ENCODE data around the gene SFMBT2.

SFMBT2 gene

DNA sequence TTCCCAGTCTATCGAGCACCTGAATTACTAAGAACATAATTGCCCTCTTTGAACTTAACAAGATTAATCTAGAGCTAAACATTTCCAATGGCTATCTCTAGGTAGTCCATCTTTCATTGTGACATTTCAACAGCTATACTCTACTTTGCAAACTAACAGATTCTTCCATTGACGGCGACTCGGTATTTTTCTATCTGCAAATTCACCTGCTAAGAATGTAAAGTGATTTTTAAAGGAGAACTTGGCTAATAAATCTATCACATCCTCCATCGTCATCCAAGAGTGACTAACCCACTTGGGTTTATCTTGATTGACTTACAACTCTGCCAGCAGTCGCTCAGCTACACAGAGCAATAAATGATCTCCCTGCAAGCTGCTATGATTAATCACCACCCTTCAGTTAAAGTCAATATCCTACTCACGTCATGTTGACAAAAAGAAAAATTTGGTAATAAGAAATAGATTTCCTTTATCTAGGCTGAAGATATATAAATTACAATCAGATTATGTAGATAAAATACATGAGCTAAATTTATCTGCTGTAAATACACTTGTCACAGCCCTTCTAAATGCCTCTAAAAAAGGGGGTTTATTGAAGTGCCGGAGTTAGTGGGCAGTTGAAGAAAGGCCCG, 99.5 kb downstream of the SFMBT2 start:
- H3K4me1 ChIP-seq (ENCODE audit: control insufficient read depth, low read length), result peaks cover 18% of the 10 kb centered on the region
- peaks cover 13% of the 10 kb centered on the region for H3K79me2 ChIP-seq (ENCODE audit: control insufficient read depth, low read length)
- no peak overlapping the region for H3K27ac ChIP-seq (ENCODE audit: low read depth, low read length)
- no peaks in the 10 kb centered on the region for H3K27me3 ChIP-seq (ENCODE audit: control insufficient read depth, low read length)
- peaks cover 4% of the 10 kb centered on the region; the same call in 1 of the 2 replicates for H3K9me3 ChIP-seq (ENCODE audit: control insufficient read depth, insufficient read depth, low read length)
- no peaks in the 10 kb centered on the region for H3K9me2 ChIP-seq (replicated peaks; ENCODE audit: control insufficient read depth, low read length)
- H3K36me3 ChIP-seq (ENCODE audit: control insufficient read depth, low read length), result no peaks in the 10 kb centered on the region
- H3K4me3 ChIP-seq (ENCODE audit: low read length), result no peak overlapping the region
- H3F3A ChIP-seq (ENCODE audit: control insufficient read depth, insufficient read depth), result peaks cover 2% of the 10 kb centered on the region; the same call in 1 of the 2 replicates
- no peaks in the 10 kb centered on the region for H4K20me1 ChIP-seq (ENCODE audit: control insufficient read depth, insufficient read depth, low read depth, low read length)
- no peak overlapping the region for H3K4me2 ChIP-seq (ENCODE audit: low read length)
- no peak for TF ChIP-seq EZH2phosphoT487 (IDR thresholded peaks at IDR 0.05; ENCODE audit: borderline replicate concordance, low read length)
- TF ChIP-seq, protein P1, sequence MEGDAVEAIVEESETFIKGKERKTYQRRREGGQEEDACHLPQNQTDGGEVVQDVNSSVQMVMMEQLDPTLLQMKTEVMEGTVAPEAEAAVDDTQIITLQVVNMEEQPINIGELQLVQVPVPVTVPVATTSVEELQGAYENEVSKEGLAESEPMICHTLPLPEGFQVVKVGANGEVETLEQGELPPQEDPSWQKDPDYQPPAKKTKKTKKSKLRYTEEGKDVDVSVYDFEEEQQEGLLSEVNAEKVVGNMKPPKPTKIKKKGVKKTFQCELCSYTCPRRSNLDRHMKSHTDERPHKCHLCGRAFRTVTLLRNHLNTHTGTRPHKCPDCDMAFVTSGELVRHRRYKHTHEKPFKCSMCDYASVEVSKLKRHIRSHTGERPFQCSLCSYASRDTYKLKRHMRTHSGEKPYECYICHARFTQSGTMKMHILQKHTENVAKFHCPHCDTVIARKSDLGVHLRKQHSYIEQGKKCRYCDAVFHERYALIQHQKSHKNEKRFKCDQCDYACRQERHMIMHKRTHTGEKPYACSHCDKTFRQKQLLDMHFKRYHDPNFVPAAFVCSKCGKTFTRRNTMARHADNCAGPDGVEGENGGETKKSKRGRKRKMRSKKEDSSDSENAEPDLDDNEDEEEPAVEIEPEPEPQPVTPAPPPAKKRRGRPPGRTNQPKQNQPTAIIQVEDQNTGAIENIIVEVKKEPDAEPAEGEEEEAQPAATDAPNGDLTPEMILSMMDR (IDR thresholded peaks at IDR 0.05; ENCODE audit: low read depth, low read length, poor library complexity, severe bottlenecking), result no peak

DNA sequence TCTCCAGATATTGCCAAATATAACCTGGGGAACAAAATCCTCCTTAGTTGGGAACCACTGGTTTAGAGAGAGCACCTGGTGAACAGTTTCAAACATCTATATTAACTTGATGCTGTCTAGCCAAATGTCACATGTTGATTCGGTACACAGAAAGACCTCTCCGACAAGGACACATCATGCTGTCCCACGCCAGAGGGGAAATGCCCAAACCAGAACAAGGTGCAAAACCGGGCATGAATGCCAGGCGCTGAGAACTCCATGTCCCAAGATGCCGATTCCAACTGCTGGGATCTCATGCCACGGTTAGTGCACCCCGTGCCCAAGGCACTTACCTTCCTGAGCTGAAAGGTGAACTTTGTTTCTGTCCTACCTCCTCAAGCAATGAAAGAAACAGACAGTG, 100.8 kb downstream of the SFMBT2 start:
- Histone ChIP-seq H3K79me2 (ENCODE audit: control insufficient read depth, low read length) (peaks cover 22% of the 10 kb centered on the region), H3K27me3 (ENCODE audit: control insufficient read depth, low read length) (no peaks in the 10 kb centered on the region), H3K27ac (ENCODE audit: low read depth, low read length) (no peak overlapping the region), H3F3A (ENCODE audit: control insufficient read depth, insufficient read depth) (peaks cover 7% of the 10 kb centered on the region; the same call in 1 of the 2 replicates), H3K9me2 (replicated peaks; ENCODE audit: control insufficient read depth, low read length) (no peaks in the 10 kb centered on the region), H3K36me3 (ENCODE audit: control insufficient read depth, low read length) (peaks cover under 1% of the 10 kb centered on the region; the same call in 1 of the 2 replicates), H3K4me2 (ENCODE audit: low read length) (no peak overlapping the region), H3K9me3 (ENCODE audit: control insufficient read depth, insufficient read depth, low read length) (peaks cover 4% of the 10 kb centered on the region; the same call in 1 of the 2 replicates), H3K4me3 (ENCODE audit: low read length) (no peak overlapping the region), H3K4me1 (ENCODE audit: control insufficient read depth, low read length) (peaks cover 30% of the 10 kb centered on the region), H4K20me1 (ENCODE audit: control insufficient read depth, insufficient read depth, low read depth, low read length) (no peaks in the 10 kb centered on the region)
- TF ChIP-seq, protein P1 (IDR thresholded peaks at IDR 0.05; ENCODE audit: low read depth, low read length, poor library complexity, severe bottlenecking), result no peak
- no peak for TF ChIP-seq EZH2phosphoT487 (IDR thresholded peaks at IDR 0.05; ENCODE audit: borderline replicate concordance, low read length)

DNA sequence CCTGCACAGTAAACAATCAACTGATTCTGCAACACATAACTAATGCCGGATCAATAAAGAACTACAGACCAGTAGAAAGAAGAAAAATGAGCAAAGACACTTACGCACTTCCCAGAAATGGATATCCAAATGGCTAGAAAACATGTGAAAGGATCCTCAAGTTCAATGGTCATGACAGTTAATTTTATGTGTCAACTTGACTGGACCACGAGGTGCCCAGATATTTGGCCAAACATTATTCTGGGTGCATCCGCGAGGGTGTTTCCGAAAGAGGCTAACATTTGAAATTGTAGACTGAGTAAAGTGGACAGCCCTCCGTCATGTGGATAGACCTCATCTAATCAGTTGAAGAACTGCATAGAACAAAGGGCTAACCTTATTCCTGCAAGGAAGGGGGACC, 102.0 kb downstream of the SFMBT2 start:
- Histone ChIP-seq H3K9me2 (replicated peaks; ENCODE audit: control insufficient read depth, low read length) (no peaks in the 10 kb centered on the region), H4K20me1 (ENCODE audit: control insufficient read depth, insufficient read depth, low read depth, low read length) (no peaks in the 10 kb centered on the region), H3K79me2 (ENCODE audit: control insufficient read depth, low read length) (peaks cover 30% of the 10 kb centered on the region), H3F3A (ENCODE audit: control insufficient read depth, insufficient read depth) (peaks cover 7% of the 10 kb centered on the region; the same call in 1 of the 2 replicates), H3K4me2 (ENCODE audit: low read length) (no peak overlapping the region), H3K9me3 (ENCODE audit: control insufficient read depth, insufficient read depth, low read length) (peaks cover 4% of the 10 kb centered on the region; the same call in 1 of the 2 replicates), H3K4me1 (ENCODE audit: control insufficient read depth, low read length) (peaks cover 36% of the 10 kb centered on the region), H3K36me3 (ENCODE audit: control insufficient read depth, low read length) (peaks cover 3% of the 10 kb centered on the region; the same call in 1 of the 2 replicates), H3K27me3 (ENCODE audit: control insufficient read depth, low read length) (no peaks in the 10 kb centered on the region), H3K27ac (ENCODE audit: low read depth, low read length) (no peak overlapping the region), H3K4me3 (ENCODE audit: low read length) (no peak overlapping the region)
- TF ChIP-seq, protein P1 (IDR thresholded peaks at IDR 0.05; ENCODE audit: low read depth, low read length, poor library complexity, severe bottlenecking), result no peak
- TF ChIP-seq EZH2phosphoT487 (IDR thresholded peaks at IDR 0.05; ENCODE audit: borderline replicate concordance, low read length), result no peak
